NCI-H2196 (cell line): Measurements from ENCODE around the gene KRT32.

Experiments used
- DNase-seq: peaks from one replicate; lab custom pipeline; 2025; ENCODE audit not compliant: unreplicated experiment; lab: John Stamatoyannopoulos, UW

Gene KRT32

DNA sequence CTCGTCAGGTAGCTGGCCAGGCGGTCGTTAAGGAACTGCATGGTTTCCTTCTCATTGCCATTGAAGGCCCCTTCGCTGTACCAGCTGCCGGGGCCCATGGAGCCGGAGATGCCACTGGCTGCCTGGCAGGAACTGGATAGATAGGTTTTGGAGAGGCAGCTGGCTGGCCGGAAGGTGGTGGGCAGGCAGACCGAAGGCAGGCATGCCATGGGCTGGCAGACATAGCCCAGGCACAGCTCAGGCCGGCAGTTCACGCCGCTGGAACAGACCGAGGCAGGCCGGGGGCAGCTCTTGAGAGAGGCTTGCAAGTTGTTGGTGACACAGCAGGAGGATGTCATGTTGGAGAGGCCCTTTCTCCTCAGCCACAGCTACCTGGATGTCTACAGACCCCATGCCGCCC, at the start of gene KRT32:
KRT32 (minus strand) TSS at position 399 of the 400 bp plus-strand sequence; CDS start at position 338, 61 bp downstream.
- DNase-seq, result no peak

DNA sequence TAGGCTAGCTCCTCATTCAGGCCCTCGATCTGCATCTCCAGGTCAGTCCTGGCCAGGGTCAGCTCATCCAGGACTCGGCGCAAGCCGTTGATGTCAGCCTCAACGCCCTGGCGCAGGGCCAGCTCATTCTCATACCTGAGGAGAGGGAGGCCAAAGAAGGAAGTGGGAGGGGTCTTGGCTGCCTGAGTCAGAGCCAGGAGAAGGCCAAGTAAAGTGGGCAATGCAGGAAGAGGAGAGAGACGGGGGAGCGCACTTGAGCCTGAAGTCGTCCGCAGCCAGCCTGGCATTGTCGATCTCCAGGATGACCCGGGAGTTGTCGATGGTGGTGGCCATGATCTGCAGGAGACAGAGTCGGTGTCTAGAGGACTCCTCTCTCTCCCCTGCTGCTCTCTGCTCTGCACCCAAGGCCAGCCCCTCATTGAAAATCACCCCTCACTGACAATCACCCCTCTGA, 49.7 kb upstream of the KRT32 start:
- no peak for DNase-seq

DNA sequence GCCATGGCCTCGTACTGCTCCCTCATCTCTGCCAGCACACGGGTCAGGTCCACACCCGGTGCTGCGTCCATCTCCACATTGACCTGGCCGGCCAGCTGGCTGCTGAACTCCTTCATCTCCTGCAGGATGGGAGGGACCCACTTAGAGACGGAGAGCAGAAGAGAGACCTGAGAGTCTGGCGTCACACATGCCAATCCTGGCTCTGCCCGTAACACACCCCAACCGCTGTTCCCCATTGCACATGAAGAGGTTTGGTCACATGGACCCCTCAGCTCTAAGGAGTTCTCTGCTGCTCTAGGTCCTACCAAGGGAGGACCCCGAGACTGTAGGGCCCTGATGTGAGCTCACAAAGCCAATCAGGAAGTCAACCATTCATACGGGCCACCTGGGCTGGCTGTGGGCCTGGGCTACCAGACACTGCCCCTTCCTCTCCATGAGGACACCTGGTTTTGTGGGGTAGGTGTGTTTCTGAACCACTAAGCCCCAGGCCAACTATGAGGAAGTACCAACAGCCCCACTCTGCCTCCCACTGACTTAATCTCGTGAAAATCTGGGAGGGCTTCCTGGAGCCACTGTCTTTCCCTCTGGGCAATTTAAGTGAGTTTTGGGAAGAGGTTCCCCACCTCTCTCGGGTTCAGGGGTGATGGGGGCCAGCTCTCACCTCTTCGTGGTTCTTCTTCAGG, 49.1 kb upstream of the KRT32 start:
- no peak for DNase-seq

DNA sequence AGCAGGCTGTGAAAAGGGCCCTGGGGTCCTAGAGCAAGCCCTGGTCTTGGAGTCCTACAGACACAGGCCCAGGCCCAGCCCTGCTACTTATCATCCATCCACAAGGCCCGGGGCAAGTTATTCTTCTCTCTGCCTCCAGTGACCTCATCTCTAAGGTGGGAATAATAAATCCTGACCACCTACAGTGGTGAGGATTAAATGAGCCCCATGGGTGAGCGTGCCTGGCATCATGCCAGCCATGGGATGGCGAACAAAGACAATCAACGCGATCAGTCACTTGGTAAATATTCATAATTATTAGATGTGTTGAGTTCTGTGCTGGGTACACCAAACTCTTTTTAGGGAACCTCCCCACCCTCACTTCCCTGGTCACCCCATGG, 46.0 kb upstream of the KRT32 start:
- no peak for DNase-seq

DNA sequence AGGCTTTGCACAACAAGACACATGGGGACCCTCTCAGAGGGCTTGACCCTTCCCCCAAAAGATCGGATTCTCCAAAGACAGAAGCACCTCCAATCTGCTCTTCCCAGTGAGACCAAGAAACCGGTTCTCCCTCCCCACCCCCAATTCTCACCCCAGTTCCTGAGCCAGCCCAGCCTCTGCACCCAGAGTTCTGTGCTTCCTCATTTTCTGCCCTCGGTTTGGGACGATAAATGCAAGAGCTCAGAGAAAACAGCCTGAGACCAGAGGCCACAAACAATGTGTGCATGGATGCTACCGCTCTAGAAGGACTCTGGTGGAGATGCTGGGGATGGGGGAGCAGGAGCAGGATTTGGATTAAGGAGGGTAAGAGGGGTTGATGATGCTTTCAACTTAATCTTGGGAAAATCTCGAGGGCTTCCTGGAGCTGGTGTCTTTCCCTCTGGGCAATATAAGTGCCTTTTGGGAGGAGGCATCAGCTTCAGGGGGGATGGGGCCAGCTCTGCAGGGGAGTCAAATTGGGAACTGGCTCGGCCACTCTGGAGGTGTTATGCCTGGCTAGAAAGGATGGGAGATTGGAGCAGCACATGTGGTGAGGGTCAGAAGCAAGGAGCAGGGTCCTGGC, 45.5 kb upstream of the KRT32 start:
- DNase-seq, result no peak

DNA sequence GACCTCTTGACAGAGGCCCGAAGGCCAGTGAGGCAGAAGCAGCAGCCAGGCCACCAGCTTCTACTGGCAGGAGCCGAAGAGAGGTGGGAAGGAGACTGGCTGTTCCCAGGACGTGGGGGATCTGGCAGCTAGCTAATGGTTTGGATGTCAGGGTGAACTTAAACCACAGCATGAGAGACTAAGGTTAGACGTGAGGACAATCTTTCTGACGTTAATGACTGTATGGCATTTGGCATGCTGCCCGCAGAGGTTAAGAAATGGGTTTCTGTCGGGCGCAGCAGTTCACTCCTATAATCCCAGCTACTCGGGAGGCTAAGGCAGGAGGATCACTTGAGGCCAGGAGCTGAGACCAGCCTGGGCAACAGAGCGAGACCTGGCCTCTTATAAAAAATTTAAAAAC, 44.5 kb upstream of the KRT32 start:
- no peak for DNase-seq

DNA sequence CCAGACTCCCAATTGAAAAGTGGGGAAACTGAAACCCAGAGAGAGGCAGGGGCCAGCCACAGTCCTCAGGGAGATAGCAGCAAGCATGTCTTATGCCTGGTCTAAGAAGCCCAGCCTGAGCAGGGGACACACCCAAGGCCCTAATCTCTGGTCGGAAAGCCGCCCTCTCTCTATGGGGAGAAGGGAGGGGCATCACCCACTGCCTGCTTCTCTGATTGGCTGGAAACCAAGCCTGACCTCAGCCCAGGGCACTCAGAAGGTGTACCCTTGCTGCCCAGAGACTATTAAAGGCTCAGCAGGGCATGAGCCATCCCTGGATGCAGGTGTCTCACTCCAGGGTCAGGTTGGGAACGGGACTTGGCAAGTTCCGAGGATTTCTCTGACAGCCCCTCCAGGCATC, 43.9 kb upstream of the KRT32 start:
- peak; percentile 9 for DNase-seq

DNA sequence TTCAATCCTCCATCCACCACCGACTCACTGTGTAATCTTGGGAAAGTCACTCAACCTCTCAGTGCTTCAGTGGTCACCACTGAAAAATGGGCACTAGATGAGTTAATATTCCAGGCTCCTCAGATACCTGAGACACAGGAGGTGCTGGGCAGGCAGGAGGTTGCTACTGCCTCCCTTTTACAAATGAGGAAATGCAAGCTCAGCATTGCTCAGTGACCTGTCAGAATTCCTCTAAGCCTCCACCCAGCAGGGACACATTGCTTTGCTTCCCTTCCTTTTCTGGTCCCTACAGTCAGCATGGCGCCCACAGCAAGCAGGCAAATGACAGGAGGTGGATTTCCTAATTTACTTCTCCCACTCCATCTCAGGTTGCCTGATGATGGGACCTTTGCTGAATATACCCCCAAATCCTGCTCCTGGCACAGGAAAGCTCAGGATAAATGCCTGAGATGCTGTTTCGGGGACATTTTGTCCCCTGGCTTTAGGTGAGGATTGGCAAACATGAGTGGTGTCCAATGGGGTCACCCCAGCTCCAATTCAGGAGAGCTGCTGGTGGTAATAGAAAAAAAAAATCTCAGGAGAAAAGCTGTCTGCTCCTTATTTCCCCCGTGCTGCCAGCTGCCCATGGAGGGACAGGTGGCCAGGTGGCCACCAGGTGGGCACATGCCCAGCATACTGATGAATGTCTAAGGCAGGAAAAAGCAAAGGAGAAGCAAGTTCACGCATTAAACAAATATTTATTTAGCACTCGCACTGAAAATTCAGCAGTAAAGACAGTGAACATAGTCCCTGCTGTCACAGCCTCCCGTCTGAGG, 43.3 kb upstream of the KRT32 start:
- no peak for DNase-seq

DNA sequence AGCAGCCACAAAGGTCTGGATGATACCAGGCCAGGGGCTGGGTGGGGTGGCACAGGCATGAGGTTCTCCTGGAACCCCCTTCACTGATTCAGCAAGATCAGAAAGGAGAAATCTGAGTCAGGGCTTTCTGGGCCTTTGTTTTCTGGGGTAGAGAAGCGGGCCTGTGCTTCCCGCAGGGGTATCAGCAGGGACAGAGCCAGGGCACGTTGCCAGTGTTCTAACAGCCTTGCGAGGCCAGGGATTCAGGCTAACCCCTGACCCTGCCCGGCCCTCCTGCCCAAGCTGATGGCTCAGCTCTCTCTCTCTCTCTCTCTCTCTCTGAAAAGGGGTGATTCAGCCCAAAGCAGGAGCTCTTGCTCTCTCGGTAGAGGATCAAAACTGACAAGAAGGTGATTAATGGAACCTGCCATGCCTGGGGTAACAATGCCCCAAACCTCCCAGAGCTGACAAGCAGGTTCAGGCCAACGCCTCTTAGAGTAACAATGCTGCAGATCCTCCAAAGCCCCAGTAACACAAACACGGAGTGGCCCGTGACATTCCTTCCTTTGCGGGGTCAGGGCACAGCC, 40.2 kb upstream of the KRT32 start:
- no peak for DNase-seq

DNA sequence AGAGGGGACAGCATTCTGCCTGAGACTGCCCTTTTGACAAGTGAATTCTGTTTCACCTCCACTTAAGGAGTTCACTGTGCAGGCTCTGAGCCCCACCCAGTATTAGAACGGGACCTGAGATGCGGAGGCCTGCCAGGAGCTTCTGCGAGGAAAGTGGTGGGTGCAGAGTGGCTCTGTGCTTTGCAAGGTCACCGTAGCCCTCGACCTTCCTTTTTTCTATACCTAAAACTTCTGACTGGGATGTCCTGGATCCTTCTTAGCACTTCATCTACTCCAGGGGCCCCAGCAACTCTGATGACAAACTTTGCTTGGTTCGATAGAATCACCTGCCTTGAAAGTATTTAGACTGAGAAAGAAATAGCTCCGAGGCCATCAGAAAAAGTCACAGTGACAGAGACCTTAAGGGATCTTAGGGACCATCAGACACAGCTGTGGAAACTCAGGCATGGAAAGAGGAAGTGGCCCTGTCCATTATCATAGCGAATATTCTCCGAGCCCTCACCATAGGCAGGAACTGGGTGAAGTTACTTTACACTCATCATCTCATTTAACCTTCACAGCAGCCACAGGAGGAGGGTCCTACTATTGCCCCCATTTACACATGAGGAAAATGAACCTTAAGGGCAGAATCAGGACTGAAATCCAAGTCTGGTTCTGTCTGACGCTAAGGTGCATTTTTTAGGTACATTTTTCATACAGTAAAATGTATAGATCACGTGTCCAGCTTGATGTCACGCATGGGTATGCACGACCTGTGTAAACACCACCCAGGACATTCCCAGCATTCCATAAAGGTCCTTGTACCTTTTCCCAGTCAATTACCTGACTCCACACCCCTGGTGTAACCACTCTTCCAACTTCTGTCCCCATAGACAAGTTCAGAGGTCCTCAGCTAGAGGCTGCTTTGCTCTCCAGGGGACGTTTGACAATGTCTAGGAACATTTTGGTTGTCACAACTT, 38.9 kb upstream of the KRT32 start:
- no peak for DNase-seq

DNA sequence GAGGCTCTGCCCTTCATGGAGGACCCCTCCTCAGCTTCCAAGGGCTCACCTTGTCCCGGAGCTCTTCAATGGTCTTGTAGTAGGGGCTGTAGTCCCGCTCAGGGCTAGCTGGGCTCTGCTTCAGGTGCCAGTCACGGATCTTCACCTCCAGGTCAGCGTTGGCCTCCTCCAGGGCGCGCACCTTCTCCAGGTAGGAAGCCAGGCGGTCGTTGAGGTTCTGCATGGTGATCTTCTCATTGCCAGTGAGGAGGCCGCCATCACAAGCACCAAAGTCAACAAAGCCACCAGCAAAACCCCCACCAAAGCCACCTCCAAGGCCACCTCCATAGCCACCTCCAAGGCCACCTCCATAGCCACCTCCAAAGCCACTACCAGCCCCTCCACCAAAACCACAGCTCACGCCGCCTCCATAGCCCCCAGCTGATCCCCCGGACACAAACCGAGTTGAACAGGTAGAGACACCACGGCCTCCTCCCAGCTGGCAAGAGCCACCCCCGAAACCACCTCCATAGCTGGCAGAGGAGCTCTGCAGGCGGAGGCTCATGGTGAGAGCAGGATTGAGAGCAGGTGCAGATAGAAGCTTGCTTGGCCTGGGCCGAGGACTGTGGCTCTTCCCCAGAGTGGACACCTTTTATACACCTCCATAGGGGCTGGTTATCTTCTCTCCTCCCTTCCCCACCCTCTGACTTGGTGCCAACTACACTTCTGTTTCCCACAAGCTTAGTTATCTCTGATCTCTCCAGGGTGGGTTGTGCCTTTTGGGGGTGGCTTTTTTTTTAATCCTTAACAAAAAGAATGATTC, 38.0 kb upstream of the KRT32 start, which contains the start of gene KRT13:
KRT13 (minus strand) TSS at position 606 of the 802 bp plus-strand sequence; CDS start at position 544, 62 bp downstream.
- no peak for DNase-seq

DNA sequence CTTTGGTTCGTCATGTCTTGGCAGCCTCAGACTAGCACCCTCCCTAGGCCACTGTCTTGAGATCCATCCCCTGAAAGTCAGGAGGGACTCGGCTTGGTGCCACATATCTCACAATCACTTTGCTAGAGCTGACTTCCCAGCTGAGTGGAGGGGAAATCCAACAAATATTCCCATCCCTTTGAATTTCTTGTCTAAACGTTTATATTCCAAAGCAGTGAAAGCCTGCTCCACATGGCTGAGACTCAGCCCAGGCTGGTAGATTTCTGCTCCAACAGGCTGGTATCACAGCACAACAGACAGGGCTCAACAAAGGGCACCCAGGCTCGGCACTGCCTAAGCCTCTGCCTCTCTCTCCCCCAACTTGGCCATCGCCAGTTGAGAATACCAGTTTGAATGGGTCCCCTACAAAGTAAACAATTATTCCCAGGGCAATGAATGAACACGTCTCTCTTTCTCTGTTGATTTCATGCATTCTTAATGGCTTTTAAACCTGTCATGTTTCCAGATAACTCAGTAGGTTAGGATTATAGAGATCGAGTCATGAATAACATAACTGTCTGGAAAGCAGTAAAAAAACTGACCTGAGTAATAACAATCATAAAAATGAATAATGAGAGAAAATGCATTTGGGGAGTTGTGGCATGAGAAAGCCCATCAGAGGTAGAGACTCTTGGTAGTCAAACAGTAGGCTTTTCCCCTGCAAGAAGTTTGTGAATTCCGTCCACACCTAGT, 37.2 kb upstream of the KRT32 start:
- DNase-seq, result no peak

DNA sequence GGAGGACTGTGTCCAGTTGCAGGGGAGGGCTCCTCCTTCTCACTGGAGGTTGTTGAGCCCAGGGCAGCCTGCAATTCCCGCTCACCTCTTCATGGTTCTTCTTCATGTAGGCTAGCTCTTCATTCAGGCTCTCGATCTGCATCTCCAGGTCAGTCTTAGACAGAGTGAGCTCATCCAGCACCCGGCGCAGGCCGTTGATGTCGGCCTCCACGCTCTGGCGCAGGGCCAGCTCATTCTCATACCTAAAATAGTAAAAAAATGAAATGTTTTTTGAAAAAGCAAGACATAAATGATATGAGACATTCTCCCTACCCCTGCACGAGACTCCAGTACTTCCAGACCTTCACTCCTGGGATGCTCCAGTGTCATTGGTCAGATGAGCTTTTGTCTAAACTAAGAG, 36.0 kb upstream of the KRT32 start:
- DNase-seq, result no peak

DNA sequence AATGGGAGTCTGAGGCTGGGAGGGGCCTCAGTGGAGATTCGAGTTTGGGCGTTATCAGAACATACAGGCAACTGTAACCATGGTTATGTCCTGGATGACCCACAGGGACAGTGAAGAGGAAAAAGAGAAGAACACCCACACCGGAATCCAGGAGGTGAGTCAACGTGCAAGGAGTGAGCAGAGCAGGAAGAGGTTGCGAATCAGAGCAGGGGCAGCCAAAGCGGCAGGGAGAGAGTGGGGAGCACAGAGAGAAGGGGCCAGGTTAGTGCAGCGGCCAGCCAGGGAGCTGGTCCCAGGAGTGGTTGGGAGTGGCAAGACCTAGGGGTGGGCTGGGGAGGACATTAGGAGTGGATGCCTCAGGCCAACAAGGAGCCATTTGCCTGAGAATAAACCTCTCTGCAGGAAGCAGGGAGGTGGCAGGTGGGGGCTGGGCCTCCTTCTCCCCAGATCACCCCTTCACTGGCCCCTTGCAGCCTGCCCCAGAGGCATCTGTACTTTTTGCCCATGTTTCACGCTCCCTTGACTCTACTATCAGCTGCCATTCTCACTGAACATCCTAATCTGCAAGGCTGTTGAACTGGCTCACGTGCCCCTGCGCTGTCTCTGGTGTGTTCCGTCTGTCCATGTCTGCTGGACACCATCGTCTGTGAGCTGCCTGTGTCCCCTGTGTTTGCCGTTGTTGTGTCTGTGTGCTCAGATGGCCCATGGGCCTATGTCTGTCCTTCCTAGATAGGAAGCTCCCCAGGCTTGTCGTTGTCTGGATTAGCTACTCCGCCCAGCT, 33.1 kb upstream of the KRT32 start:
- DNase-seq, result no peak

DNA sequence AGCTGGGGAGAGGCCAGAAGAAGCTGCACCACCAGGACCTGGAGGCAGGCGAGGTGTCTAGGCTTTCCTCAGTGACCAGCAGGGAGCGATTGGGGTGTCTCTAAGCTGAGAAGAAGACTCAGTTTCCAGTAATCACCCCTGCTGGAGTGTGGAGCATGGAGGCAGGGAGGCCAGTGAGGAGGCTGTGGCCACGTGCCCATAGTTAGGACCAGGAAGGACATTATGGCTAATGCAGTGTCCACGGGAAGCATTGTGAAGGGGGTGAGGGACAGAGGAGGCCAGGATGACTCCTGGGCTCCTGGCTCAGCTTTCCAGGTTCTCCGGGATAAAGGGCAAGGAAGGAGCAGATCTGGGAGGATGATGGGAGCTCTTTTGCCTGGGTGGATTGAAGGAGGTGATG, 32.5 kb upstream of the KRT32 start:
- no peak for DNase-seq

DNA sequence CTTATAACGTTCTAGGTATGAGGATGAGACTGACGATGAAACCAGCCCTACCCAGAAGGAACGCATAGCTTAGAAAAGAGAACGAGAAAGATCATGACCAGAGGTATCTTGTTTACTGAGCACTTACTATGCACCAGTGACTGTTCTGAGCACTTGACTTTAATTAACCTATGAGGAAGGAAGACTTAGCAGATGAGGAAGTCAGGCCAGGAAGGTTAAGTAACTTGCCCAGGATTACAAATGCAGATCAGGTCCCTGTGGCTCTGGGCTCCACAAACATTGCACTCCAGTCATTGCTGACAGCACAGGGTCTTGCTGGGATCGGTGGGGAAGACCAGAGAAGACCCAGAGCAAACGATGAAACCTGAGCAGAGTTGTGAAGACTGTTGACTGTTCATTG, 31.1 kb upstream of the KRT32 start:
- DNase-seq, result no peak

DNA sequence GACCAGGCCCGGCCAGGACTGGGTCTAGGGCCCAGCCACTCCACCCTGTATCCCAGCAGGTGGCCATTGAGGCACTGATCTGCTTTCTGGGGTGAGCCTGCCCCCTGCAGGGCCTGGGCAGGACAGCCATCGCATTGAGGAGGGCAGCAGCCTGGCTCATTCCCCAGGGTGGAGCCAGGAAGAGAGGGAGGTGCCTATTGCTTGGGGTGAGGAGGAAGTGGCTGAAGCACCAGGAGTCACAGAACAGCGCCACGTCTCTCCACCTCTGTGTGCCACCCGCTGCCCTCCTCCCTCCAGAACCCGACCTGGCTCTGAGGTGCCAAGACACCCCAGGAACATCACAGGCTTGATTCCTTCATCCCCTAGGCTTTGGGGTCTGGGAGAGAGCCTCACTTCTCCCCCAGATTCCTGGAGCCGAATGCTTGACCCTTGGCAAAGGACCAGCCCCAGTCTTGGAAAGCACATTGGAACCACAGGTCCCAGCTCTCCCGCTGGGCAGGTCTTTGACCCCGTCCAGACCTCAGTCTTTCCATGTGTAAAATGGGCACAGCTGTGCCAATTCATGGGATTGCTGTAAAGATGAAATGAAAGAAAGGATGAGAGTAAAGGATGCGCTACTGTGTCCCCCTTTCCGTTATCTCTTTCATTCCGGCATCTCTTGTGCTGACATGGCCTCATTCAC, 29.8 kb upstream of the KRT32 start:
- DNase-seq, result peak; percentile 70

DNA sequence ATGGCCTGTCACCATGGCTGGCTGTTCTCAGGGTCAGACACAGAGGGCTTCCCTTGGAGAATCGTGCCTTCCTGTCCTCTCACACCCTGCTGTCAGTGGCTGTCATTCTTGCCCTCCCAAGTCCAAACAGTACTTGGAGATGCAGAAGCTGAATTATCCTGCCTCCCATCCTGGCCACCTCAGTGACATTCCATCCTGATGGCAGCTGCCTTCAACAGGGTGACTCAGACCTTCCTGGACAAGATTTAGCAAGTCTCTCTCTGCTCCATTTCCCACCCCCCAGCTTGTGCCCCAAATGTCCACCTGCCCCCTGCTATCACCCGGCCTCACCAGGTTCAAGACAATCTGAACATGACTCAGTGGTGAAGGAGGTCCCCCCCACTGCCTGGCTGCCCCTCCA, 27.3 kb upstream of the KRT32 start:
- DNase-seq, result no peak
